Measurements from ENCODE around the gene PDE4A. TPM values are rescaled to one million over a fixed set of nuclear protein-coding genes. Genes with fewer than 3 reads are reported as not detected.

Gene PDE4A
- total and polyA plus RNA-seq, 2 of the 8 experiments (the other 6 are each of a cell fraction or from before 2014, with no cell fraction given) = 2.0 to 4.4 TPM

DNA sequence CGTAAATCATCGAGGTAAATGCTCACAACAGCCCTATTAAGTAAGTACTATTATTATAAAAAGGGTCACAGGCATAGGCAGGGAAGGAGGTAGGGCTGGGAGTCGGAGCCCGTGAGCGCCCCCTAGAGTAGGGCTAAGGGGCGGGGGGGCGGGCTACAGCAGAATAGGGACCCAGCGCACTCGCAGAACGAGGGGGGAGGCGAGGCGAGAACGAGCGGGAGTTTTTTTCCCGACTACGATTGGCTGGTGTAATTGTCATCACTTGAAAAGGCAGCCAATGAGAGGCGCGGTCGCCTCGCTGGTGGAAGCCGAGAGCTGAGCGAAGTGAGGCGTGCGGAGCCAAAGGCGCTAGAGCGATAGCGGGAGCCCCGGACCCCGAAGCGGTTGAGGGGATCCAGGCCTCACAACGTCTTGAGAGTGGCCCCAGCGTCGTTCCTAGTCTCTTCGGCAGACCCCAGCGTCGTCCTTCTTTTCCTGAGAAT lies 58.6 kb downstream of the PDE4A start (continued):
- TF ChIP-seq, protein P1, sequence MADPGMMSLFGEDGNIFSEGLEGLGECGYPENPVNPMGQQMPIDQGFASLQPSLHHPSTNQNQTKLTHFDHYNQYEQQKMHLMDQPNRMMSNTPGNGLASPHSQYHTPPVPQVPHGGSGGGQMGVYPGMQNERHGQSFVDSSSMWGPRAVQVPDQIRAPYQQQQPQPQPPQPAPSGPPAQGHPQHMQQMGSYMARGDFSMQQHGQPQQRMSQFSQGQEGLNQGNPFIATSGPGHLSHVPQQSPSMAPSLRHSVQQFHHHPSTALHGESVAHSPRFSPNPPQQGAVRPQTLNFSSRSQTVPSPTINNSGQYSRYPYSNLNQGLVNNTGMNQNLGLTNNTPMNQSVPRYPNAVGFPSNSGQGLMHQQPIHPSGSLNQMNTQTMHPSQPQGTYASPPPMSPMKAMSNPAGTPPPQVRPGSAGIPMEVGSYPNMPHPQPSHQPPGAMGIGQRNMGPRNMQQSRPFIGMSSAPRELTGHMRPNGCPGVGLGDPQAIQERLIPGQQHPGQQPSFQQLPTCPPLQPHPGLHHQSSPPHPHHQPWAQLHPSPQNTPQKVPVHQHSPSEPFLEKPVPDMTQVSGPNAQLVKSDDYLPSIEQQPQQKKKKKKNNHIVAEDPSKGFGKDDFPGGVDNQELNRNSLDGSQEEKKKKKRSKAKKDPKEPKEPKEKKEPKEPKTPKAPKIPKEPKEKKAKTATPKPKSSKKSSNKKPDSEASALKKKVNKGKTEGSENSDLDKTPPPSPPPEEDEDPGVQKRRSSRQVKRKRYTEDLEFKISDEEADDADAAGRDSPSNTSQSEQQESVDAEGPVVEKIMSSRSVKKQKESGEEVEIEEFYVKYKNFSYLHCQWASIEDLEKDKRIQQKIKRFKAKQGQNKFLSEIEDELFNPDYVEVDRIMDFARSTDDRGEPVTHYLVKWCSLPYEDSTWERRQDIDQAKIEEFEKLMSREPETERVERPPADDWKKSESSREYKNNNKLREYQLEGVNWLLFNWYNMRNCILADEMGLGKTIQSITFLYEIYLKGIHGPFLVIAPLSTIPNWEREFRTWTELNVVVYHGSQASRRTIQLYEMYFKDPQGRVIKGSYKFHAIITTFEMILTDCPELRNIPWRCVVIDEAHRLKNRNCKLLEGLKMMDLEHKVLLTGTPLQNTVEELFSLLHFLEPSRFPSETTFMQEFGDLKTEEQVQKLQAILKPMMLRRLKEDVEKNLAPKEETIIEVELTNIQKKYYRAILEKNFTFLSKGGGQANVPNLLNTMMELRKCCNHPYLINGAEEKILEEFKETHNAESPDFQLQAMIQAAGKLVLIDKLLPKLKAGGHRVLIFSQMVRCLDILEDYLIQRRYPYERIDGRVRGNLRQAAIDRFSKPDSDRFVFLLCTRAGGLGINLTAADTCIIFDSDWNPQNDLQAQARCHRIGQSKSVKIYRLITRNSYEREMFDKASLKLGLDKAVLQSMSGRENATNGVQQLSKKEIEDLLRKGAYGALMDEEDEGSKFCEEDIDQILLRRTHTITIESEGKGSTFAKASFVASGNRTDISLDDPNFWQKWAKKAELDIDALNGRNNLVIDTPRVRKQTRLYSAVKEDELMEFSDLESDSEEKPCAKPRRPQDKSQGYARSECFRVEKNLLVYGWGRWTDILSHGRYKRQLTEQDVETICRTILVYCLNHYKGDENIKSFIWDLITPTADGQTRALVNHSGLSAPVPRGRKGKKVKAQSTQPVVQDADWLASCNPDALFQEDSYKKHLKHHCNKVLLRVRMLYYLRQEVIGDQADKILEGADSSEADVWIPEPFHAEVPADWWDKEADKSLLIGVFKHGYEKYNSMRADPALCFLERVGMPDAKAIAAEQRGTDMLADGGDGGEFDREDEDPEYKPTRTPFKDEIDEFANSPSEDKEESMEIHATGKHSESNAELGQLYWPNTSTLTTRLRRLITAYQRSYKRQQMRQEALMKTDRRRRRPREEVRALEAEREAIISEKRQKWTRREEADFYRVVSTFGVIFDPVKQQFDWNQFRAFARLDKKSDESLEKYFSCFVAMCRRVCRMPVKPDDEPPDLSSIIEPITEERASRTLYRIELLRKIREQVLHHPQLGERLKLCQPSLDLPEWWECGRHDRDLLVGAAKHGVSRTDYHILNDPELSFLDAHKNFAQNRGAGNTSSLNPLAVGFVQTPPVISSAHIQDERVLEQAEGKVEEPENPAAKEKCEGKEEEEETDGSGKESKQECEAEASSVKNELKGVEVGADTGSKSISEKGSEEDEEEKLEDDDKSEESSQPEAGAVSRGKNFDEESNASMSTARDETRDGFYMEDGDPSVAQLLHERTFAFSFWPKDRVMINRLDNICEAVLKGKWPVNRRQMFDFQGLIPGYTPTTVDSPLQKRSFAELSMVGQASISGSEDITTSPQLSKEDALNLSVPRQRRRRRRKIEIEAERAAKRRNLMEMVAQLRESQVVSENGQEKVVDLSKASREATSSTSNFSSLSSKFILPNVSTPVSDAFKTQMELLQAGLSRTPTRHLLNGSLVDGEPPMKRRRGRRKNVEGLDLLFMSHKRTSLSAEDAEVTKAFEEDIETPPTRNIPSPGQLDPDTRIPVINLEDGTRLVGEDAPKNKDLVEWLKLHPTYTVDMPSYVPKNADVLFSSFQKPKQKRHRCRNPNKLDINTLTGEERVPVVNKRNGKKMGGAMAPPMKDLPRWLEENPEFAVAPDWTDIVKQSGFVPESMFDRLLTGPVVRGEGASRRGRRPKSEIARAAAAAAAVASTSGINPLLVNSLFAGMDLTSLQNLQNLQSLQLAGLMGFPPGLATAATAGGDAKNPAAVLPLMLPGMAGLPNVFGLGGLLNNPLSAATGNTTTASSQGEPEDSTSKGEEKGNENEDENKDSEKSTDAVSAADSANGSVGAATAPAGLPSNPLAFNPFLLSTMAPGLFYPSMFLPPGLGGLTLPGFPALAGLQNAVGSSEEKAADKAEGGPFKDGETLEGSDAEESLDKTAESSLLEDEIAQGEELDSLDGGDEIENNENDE (IDR thresholded peaks at IDR 0.05; ENCODE audit: insufficient replicate concordance, low read length) = no peak
- TF ChIP-seq EZH2 (IDR thresholded peaks at IDR 0.05; ENCODE audit: low read depth, low read length, severe bottlenecking) = no peak
- no peak for TF ChIP-seq YY1 (IDR thresholded peaks at IDR 0.05; ENCODE audit: low read depth, low read length)
- TF ChIP-seq HDAC2 (IDR thresholded peaks at IDR 0.05; ENCODE audit: borderline replicate concordance in 1 of 2, low read depth in 2 of 2, low read length in 2 of 2) = no peak
- no peak for TF ChIP-seq SP4 (IDR thresholded peaks at IDR 0.05; ENCODE audit: low read length)
- peak; percentile 61 for TF ChIP-seq CREB1 (IDR thresholded peaks at IDR 0.05)
- TF ChIP-seq, protein P2, sequence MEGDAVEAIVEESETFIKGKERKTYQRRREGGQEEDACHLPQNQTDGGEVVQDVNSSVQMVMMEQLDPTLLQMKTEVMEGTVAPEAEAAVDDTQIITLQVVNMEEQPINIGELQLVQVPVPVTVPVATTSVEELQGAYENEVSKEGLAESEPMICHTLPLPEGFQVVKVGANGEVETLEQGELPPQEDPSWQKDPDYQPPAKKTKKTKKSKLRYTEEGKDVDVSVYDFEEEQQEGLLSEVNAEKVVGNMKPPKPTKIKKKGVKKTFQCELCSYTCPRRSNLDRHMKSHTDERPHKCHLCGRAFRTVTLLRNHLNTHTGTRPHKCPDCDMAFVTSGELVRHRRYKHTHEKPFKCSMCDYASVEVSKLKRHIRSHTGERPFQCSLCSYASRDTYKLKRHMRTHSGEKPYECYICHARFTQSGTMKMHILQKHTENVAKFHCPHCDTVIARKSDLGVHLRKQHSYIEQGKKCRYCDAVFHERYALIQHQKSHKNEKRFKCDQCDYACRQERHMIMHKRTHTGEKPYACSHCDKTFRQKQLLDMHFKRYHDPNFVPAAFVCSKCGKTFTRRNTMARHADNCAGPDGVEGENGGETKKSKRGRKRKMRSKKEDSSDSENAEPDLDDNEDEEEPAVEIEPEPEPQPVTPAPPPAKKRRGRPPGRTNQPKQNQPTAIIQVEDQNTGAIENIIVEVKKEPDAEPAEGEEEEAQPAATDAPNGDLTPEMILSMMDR (IDR thresholded peaks at IDR 0.05; ENCODE audit: control extremely low read depth in 1 of 3, insufficient read depth in 1 of 3, low read depth in 1 of 3, low read length in 3 of 3) = peak; percentile 43 to 61 (median 51)

Measured in H1 (cell line).